ENCODE results near the gene C1orf198. TPM values are rescaled to one million over a fixed set of nuclear protein-coding genes. Genes with fewer than 3 reads are reported as not detected.
"Not testable (repeated sequence)": the region's sequence is repeated elsewhere in the genome, so short reads cannot be mapped to it uniquely, and the experiment has no call there.

C1orf198 gene
- polyA plus RNA-seq, 3 donors: 1.3 to 2.7 (median 1.6) TPM

DNA sequence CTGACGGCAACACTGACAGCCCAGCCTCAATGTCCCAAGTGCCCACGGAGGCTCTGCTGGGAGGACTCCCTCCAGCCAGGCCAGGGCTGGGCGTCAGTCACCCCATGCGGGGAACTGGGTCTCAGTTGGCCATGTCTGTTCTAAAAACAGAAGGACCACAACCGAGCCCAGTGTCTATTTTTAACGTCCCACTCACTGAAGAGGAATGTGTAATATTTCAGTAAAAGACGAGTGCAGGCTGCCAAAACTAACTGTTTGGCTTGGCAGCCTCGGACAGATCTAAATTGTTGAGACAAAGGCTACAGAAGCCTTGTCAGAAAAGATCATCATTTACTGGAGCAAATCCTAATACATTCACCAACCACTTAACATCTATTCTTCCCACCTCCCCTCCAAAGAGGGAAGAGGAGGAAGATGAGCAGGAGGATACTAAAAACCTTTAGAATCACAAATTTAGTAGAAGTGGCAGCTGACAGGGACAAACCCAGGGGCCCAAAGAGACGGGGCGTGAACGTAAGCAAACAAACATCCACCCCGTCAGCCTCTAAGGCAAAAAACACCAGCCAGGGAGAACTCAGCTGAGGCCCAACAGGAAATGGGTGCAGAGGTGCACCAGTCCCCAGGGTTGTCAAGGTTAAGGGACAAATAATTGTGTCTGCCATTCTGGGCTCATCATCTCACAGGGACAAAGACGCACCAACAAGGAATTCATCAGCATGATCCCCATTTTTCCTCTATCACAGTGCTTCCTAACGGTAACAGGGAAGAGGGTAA lies 18.7 kb downstream of the C1orf198 start:
- H3K27ac ChIP-seq (ENCODE audit: low read depth in 1 of 2, low read length in 2 of 2): no peak overlapping the region
- H3K27me3 Mint-ChIP-seq (ENCODE audit: low read depth in 3 of 3): peaks cover 0 to 1% (median 0%) of the 10 kb centered on the region in 3 donors

DNA sequence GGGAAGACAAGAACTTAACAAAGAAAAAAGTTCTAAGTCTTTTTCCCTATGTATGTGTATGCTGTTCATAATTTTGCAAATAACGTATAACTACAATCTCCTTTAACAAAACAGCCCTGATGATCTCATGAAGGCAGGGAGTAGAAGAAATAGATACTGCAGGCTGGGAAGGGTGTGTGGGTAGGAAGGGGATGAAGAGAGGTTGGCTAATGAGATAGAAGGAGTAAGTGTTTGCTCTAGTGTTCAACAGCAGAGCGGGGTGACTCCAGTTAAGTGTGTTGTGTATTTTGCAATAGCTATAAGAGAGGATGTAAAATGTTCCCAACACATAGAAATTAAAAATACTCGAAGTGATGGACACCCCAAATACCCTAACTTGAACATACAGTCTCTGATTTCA lies 20.1 kb downstream of the C1orf198 start:
- no peak overlapping the region for H3K27ac ChIP-seq (ENCODE audit: low read depth in 1 of 2, low read length in 2 of 2)
- WGBS (ENCODE audit: insufficient coverage): no CpG with 5 or more reads among the region's 3 CpGs
- H3K36me3 Mint-ChIP-seq: no peaks in the 10 kb centered on the region

More for the DNA sequence above, 18.7 kb downstream of the C1orf198 start:
- Histone ChIP-seq H3K4me1 (ENCODE audit: control insufficient read depth in 1 of 2, insufficient read depth in 2 of 2, low read length in 2 of 2) (no peaks in the 10 kb centered on the region), H2AFZ (ENCODE audit: insufficient read depth, low read depth, low read length, poor library complexity, severe bottlenecking) (no peak overlapping the region), H3K4me2 (replicated peaks; ENCODE audit: extremely low read depth, low read length, poor library complexity, severe bottlenecking) (no peak overlapping the region), H3K36me3 (replicated peaks in 1 of 2; ENCODE audit: control insufficient read depth in 1 of 2, insufficient read depth in 2 of 2, low read length in 2 of 2) (no peaks in the 10 kb centered on the region), H3K9me3 (replicated peaks in 1 of 2; ENCODE audit: control insufficient read depth in 1 of 2, insufficient read depth in 1 of 2, low read length in 2 of 2) (no peaks in the 10 kb centered on the region), H3K79me2 (ENCODE audit: insufficient read depth, low read length) (no peaks in the 10 kb centered on the region), H3K4me3 (replicated peaks in 1 of 3; ENCODE audit: low read depth in 2 of 3, low read length in 3 of 3) (no peak overlapping the region), H3K27me3 (ENCODE audit: control insufficient read depth in 2 of 2, insufficient read depth in 2 of 2, low read length in 2 of 2) (no peaks in the 10 kb centered on the region), H4K20me1 (ENCODE audit: insufficient read depth, low read length) (no peaks in the 10 kb centered on the region), H3K9ac (ENCODE audit: insufficient read depth, low read length, poor library complexity, severe bottlenecking) (no peak overlapping the region)
- DNase-seq: no peak
- peaks cover 0 to 4% (median 2%) of the 10 kb centered on the region in 7 donors for H3K9me3 Mint-ChIP-seq
- TF ChIP-seq, protein P1, sequence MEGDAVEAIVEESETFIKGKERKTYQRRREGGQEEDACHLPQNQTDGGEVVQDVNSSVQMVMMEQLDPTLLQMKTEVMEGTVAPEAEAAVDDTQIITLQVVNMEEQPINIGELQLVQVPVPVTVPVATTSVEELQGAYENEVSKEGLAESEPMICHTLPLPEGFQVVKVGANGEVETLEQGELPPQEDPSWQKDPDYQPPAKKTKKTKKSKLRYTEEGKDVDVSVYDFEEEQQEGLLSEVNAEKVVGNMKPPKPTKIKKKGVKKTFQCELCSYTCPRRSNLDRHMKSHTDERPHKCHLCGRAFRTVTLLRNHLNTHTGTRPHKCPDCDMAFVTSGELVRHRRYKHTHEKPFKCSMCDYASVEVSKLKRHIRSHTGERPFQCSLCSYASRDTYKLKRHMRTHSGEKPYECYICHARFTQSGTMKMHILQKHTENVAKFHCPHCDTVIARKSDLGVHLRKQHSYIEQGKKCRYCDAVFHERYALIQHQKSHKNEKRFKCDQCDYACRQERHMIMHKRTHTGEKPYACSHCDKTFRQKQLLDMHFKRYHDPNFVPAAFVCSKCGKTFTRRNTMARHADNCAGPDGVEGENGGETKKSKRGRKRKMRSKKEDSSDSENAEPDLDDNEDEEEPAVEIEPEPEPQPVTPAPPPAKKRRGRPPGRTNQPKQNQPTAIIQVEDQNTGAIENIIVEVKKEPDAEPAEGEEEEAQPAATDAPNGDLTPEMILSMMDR (IDR thresholded peaks at IDR 0.05): no peak
- WGBS (ENCODE audit: insufficient coverage): 98% methylated on average over 9 of the region's 14 CpGs
- no peaks in the 10 kb centered on the region for H3K36me3 Mint-ChIP-seq
- H3K27ac Mint-ChIP-seq: no peak overlapping the region
- no peak overlapping the region for H3K4me3 Mint-ChIP-seq
- H3K4me1 Mint-ChIP-seq: no peaks in the 10 kb centered on the region
- intact Hi-C loops (cut with micrococcal nuclease): no loop called here

DNA sequence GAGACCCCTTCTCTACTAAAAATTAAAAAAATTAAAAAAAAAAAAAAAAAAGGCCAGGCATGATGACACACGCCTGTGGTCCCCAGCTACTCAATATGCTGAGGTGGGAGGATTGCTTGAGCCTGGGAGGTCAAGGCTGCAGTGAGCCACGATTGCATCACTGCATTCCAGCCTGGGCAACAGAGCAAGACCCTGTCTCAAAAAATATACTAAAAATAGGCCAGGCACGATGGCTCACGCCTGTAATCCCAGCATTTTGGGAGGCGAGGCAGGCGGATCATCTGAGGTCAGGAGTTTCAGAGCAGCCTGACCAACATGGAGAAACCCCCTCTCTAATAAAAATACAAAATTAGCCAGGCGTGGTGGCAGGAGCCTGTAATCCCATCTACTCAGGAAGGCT lies 23.1 kb downstream of the C1orf198 start:
- H3K27ac ChIP-seq (ENCODE audit: low read depth in 1 of 2, low read length in 2 of 2); H3K9ac ChIP-seq (ENCODE audit: insufficient read depth, low read length, poor library complexity, severe bottlenecking); H3K36me3 ChIP-seq (replicated peaks in 1 of 2; ENCODE audit: control insufficient read depth in 1 of 2, insufficient read depth in 2 of 2, low read length in 2 of 2); H3K4me3 ChIP-seq (replicated peaks in 1 of 3; ENCODE audit: low read depth in 2 of 3, low read length in 3 of 3); H3K4me1 Mint-ChIP-seq; H3K9me3 ChIP-seq (replicated peaks in 1 of 2; ENCODE audit: control insufficient read depth in 1 of 2, insufficient read depth in 1 of 2, low read length in 2 of 2); H3K27me3 Mint-ChIP-seq (ENCODE audit: low read depth in 3 of 3); H3K27me3 ChIP-seq (ENCODE audit: control insufficient read depth in 2 of 2, insufficient read depth in 2 of 2, low read length in 2 of 2); H3K79me2 ChIP-seq (ENCODE audit: insufficient read depth, low read length); H3K4me2 ChIP-seq (replicated peaks; ENCODE audit: extremely low read depth, low read length, poor library complexity, severe bottlenecking); intact Hi-C loops (cut with micrococcal nuclease); H3K4me3 Mint-ChIP-seq; H3K9me3 Mint-ChIP-seq; H3K36me3 Mint-ChIP-seq; DNase-seq; H2AFZ ChIP-seq (ENCODE audit: insufficient read depth, low read depth, low read length, poor library complexity, severe bottlenecking); H3K27ac Mint-ChIP-seq; H4K20me1 ChIP-seq (ENCODE audit: insufficient read depth, low read length); H3K4me1 ChIP-seq (ENCODE audit: control insufficient read depth in 1 of 2, insufficient read depth in 2 of 2, low read length in 2 of 2): not testable (repeated sequence)
- 90% methylated on average over 2 of the region's 7 CpGs for WGBS (ENCODE audit: insufficient coverage)

More for the DNA sequence above, 20.1 kb downstream of the C1orf198 start:
- no peaks in the 10 kb centered on the region for H3K79me2 ChIP-seq (ENCODE audit: insufficient read depth, low read length)
- Mint-ChIP-seq H3K27me3 (ENCODE audit: low read depth in 3 of 3) (no peaks in the 10 kb centered on the region), H3K4me3 (no peak overlapping the region), H3K4me1 (no peaks in the 10 kb centered on the region), H3K27ac (no peak overlapping the region), H3K9me3 (peaks cover 0 to 5% (median 2%) of the 10 kb centered on the region in 7 donors)
- no peak for DNase-seq
- H4K20me1 ChIP-seq (ENCODE audit: insufficient read depth, low read length): no peaks in the 10 kb centered on the region
- no peak overlapping the region for H3K4me3 ChIP-seq (replicated peaks in 1 of 3; ENCODE audit: low read depth in 2 of 3, low read length in 3 of 3)
- no peaks in the 10 kb centered on the region for H3K4me1 ChIP-seq (ENCODE audit: control insufficient read depth in 1 of 2, insufficient read depth in 2 of 2, low read length in 2 of 2)
- H3K9me3 ChIP-seq (replicated peaks in 1 of 2; ENCODE audit: control insufficient read depth in 1 of 2, insufficient read depth in 1 of 2, low read length in 2 of 2): no peaks in the 10 kb centered on the region
- no peak overlapping the region for H3K4me2 ChIP-seq (replicated peaks; ENCODE audit: extremely low read depth, low read length, poor library complexity, severe bottlenecking)
- intact Hi-C loops (cut with micrococcal nuclease): no loop called here
- TF ChIP-seq, protein P1 (IDR thresholded peaks at IDR 0.05): no peak
- H3K9ac ChIP-seq (ENCODE audit: insufficient read depth, low read length, poor library complexity, severe bottlenecking): no peak overlapping the region
- H3K27me3 ChIP-seq (ENCODE audit: control insufficient read depth in 2 of 2, insufficient read depth in 2 of 2, low read length in 2 of 2): no peaks in the 10 kb centered on the region
- H2AFZ ChIP-seq (ENCODE audit: insufficient read depth, low read depth, low read length, poor library complexity, severe bottlenecking): no peak overlapping the region
- H3K36me3 ChIP-seq (replicated peaks in 1 of 2; ENCODE audit: control insufficient read depth in 1 of 2, insufficient read depth in 2 of 2, low read length in 2 of 2): no peaks in the 10 kb centered on the region

Data from CD14-positive monocyte (primary cell).